C4-2B (cell line): ENCODE measurements around the gene OR13J1.

Source experiments
- ZFX ChIP-seq: fragments of 450-650 bp; IDR thresholded peaks from 2 replicates; pipeline ENCODE4 v1.6.1; 2017
- TF ChIP-seq, protein P1 (sequence below): fragments of 450-650 bp; conservative IDR thresholded peaks from 2 replicates; pipeline ENCODE4 v1.5.1; 2017; ENCODE audit warnings: mild to moderate bottlenecking

DNA sequence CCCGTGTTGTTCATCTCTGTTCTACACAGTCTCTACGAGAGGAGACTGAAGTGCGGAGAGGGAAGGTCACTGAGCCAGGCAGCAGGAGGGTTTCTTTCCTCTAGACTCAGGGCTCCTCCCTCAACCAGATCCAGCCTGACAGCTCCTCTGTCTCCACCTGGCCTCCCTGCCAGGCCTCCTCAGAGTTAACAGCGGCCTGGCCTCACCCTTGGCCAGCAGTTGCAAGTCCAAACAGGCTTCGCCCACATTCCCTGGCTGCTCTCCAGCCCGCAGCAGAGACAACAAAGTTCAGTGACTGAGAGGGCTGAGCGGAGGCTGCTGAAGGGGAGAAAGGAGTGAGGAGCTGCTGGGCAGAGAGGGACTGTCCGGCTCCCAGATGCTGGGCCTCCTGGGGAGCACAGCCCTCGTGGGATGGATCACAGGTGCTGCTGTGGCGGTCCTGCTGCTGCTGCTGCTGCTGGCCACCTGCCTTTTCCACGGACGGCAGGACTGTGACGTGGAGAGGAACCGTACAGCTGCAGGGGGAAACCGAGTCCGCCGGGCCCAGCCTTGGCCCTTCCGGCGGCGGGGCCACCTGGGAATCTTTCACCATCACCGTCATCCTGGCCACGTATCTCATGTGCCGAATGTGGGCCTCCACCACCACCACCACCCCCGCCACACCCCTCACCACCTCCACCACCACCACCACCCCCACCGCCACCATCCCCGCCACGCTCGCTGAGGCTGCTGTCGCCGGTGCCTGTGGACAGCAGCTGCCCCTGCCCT lies 35.9 kb upstream of the OR13J1 start, which contains the start of gene HRCT1:
- TF ChIP-seq, protein P1, sequence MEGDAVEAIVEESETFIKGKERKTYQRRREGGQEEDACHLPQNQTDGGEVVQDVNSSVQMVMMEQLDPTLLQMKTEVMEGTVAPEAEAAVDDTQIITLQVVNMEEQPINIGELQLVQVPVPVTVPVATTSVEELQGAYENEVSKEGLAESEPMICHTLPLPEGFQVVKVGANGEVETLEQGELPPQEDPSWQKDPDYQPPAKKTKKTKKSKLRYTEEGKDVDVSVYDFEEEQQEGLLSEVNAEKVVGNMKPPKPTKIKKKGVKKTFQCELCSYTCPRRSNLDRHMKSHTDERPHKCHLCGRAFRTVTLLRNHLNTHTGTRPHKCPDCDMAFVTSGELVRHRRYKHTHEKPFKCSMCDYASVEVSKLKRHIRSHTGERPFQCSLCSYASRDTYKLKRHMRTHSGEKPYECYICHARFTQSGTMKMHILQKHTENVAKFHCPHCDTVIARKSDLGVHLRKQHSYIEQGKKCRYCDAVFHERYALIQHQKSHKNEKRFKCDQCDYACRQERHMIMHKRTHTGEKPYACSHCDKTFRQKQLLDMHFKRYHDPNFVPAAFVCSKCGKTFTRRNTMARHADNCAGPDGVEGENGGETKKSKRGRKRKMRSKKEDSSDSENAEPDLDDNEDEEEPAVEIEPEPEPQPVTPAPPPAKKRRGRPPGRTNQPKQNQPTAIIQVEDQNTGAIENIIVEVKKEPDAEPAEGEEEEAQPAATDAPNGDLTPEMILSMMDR: no peak
- no peak for TF ChIP-seq ZFX
